Neural cell (in vitro differentiated cells): ENCODE results near the gene ANGEL1.

Experiments
- CTCF ChIP-seq: fragments of 450-650 bp; IDR thresholded peaks from 2 replicates; pipeline ENCODE4 v1.5.1; 2014; ENCODE audit warnings: antibody characterized with exemption, mild to moderate bottlenecking, moderate library complexity; ENCODE audit not compliant: poor library complexity, severe bottlenecking
- TAF1 ChIP-seq: IDR thresholded peaks from 2 replicates; pipeline ENCODE4 v1.6.1; 2012; ENCODE audit warnings: low read depth

GRCh38 chr14:76769636-76770292, 42.9 kb downstream of the ANGEL1 start:
- no peak for TF ChIP-seq TAF1
- TF ChIP-seq CTCF: no peak
